GM21367 (cell line): ENCODE measurements around the gene ERCC8.
"Not testable (repeated sequence)": the region's sequence is repeated elsewhere in the genome, so short reads cannot be mapped to it uniquely, and the experiment has no call there.

Experiments used
- ATAC-seq: cut with Tn5 transposase; IDR thresholded peaks from one replicate; pipeline ENCODE4 v1.9.1; 2021; ENCODE audit not compliant: unreplicated experiment

Gene ERCC8

DNA sequence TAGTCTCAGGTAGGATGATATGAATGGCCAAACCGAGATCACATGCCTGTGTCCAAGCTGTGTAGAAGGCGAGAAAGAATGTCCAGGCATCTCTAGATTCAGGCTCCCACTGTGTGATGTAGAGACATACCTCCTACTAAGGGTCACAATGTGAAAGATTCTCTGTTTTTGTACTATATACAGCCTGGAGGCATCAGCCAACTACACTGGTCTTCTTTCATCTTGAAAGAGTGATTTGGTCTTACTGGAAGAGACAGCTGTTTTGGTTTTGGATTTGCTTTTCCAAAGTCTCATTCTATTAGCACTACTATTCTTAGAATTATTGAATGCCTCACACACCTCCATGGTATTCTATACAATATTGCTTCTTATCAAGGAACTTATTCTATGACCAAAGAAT is 26.4 kb downstream of the ERCC8 start:
- no peak for ATAC-seq

GRCh38 chr5:60916646-60917045 is 28.2 kb downstream of the ERCC8 start:
- ATAC-seq: no peak

DNA sequence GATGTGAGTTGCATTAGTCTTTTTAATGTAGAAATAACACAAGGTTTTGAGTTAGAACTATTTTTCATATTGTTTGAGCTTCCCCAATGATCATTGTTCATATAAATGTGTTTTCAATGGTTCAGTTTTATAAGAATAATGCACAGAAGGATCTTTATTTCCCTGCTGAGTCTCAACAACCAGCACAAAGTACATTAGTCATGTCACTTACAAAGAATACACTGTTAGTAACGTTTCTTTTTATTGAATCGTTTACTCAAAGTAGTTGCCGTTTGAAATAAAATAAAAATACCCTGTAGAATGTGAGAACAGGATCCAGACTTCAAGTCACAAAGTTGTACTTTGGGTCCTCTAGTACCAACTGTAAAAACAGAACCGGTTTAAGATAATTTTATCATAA is 41.5 kb downstream of the ERCC8 start:
- no peak for ATAC-seq

- ATAC-seq: no peak
These were observed 47.9 kb downstream of the ERCC8 start for GRCh38 chr5:60896991-60897390.

DNA sequence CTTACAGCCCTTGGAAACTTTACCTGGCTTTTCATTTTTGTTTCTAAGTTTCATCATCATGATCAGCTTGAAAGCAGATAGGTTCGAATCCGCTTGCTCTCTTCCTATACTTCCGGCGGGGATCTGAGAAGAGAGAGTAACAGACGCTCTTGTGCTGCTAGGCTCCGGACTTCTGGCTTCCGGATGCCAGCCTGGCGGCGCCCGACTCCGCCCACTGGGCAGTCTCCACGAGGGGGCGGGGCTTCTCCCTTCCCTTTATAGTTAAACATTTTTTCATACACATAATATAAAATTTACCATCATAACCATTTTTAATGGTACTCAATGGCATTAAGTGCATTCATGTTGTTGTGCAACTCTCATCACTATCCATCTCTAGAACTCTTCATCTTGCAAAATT is 51.3 kb downstream of the ERCC8 start:
- no peak for ATAC-seq

DNA sequence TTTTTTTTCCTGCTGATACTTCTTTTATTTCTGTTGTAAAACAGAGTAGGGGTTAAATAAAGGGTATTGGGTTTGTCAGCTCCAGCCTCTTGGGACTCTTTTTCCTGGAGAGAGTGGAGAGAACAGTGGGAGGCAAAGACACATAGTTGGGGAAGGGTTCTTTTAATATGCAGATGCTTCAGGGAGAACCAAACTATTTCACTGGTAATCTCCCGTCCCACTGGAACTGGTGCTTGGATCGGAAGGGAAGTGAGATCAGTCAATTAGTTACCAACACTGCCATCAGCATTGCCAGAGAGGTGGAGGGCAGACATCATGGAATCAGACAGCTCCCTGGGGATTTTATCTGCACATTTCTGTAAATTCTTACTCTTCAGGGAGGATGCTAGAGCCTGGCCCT is 53.2 kb downstream of the ERCC8 start:
- no peak for ATAC-seq

DNA sequence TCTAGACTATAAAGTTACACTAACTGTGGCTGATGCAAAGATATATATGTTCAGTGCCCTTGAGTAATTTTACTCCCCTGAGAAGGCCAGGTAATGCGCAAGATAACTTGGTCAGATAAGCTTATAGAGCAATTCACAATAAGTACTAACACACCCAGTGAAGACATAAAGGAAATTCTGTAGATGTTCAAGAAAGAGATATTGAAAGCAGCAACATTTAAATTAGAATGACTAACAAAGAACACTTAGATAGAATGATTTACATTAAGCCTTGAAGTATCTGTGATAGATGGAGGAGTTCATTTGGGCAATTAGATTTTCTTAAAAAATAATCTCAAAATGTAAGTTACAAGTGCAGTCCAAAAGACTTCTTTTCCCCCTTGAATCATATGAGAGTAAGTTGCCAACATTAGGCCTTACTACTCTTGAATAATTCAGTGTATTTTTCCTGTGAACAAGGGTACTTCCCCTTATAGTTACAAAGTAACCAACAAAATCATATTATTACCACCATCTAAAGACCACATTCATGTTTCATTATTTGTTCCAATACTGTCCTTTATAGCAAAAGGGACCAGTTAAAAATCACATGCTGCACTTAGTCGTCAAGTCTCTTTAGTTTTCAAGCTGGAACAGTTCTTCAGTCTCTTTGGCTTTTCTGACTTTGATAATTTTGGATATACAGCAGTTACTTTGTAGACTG is 56.4 kb downstream of the ERCC8 start:
- ATAC-seq: no peak

- no peak for ATAC-seq
These were observed 57.1 kb downstream of the ERCC8 start for GRCh38 chr5:60887746-60888145.

- no peak for ATAC-seq
These were observed 57.8 kb downstream of the ERCC8 start for GRCh38 chr5:60887096-60887495.

DNA sequence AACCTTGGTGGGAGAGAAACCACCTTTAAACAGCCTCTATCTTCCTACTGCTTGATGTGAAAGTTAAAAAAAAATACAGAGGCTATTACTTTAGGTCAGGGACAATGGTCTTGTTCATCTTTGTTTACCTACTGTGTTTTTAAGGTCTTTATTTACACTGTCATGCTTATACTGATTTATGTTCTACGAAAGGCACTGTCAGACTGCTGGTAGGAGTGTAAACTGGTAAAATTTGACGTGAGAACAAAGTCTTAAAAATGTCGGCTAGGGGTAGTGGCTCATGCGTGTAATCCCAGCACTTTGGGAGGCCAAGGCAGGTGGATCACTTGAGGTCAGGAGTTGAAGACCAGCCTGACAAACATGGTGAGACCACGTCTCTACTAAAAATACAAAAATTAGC is 58.7 kb downstream of the ERCC8 start:
- no peak for ATAC-seq

- no peak for ATAC-seq
These were observed 61.6 kb downstream of the ERCC8 start for GRCh38 chr5:60883229-60883628.

GRCh38 chr5:60872892-60873291 is 72.0 kb downstream of the ERCC8 start:
- no peak for ATAC-seq

DNA sequence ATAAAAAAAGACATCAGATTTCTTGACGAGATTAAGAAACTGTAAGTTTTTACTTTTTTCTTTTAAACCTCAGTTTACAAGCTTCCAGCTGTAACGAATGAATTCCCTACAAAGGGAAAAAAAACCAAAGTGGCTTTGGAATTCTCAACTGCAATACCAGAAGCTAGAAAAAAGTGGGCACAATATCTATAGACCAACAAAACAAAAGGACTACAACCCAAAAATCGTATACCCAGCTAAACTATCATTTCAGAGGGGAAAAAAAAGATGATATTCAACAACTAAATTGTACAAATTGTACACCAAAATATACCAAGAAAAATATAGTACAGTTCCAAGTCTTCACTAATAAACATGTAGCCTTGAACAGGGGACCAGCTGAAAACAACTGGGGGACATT is 74.0 kb downstream of the ERCC8 start:
- no peak for ATAC-seq

GRCh38 chr5:60860572-60860971 is 84.3 kb downstream of the ERCC8 start:
- not testable (repeated sequence) for ATAC-seq

DNA sequence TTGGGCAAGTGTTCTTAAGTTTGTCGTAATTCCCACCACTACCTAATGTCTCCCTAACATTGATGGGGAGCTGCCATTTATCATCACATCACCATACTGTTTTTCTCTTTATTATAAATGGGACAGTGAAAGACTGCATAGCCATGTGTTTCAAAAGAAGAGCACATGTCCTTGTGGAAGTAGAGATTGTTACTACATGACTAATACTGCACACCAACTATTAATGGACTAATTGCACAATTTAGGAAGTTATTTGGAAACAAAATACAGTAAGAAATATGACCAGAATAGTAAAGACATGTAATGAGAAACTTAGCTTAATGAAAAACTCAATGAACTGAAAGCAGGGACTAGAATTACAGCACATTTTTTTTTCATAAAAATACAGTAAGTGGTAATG is 88.8 kb downstream of the ERCC8 start:
- no peak for ATAC-seq

DNA sequence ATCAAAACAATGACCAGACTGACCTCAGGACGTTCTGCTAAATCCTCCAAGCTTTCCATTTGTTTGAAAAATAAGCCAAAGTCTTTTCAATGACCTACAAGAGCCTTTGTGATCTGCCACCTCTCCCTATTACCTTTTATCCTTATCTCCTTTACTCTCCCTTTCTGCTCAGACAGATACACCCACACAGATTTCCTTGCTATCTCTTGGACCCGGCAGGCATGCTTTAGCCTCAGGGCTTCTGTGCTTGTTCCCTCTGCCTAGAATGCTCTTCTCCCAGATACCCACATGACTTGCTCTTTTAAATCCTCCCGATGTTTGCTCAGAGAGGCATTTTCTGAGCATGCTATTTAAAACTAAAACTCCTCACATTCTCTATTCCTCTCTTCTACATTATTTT is 91.9 kb downstream of the ERCC8 start:
- ATAC-seq: no peak

- ATAC-seq: no peak
These were observed 92.6 kb downstream of the ERCC8 start for GRCh38 chr5:60852317-60852716.

- ATAC-seq: no peak
These were observed 93.2 kb downstream of the ERCC8 start for GRCh38 chr5:60851626-60852025.

DNA sequence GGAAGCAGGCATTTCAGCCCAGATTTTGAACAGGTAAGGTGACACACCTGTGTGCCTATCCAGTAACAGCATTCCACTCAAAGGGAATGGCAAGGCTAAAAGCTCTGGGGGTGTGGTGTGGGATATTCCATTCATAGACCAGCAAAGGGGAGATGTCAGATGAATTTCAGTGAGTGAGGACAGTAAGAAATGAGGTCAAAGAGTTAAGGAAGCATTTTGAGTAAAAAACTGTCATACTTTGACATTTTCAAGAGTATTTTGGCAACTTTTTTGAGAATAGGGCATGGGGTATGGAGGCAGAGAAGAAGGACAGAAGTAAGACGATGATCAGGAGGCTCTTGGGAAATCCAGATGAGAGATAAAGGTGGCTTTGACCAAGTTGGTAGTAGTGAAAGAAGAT is 98.6 kb downstream of the ERCC8 start:
- no peak for ATAC-seq

DNA sequence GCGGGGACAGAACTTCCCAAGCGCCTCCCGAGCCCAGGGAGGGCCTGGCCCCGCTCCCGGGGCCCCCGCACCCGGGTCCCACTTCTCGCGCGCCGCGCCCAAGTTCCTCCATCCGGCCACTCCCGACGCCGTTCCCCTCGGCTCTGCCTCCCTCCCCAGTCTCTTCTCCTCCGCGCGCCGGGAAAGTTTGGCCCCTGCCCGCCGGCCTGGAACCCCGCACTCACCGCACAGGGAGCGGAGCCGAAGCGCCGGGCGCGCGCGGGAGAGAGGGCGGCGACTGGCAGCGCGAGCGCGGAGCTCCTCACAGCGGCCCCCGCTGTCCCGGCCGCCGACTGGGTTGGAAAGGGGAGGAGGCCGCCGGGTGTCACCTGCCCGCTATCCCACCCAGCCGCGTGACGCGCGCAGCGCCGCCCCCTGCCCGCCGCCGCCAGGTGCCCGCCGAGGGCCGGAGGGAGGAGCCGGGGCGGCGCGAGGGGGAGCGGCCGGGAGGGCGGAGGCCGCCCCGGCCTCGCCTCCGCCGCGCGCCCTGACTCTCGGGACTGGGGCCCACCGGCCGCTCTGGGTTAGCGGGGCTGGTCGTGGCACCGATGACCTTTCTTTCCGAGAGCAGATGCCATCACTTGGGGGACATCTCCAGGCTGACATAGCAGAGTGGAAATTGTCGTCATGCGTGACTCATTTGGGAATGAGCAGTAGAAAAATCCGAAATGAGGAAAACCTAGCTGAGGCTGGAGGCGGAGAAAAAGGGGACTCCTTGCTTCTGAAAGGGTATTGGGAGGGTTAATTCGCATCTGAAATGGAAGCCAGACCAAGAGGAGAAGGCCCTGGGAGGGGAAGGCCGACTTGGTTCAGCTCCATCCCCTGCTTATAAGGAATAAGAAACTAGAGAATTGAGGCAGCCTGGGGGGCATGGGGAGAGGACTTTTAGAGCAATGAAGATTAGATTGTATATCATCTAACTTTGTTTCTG is 100.6 kb downstream of the ERCC8 start, which contains the start of gene ELOVL7:
Gene ELOVL7, minus strand, starts transcription at position 334 of the 970 bp plus-strand sequence. CDS start 56,872 bp downstream, outside the sequence.
- ATAC-seq: peak; percentile 91

DNA sequence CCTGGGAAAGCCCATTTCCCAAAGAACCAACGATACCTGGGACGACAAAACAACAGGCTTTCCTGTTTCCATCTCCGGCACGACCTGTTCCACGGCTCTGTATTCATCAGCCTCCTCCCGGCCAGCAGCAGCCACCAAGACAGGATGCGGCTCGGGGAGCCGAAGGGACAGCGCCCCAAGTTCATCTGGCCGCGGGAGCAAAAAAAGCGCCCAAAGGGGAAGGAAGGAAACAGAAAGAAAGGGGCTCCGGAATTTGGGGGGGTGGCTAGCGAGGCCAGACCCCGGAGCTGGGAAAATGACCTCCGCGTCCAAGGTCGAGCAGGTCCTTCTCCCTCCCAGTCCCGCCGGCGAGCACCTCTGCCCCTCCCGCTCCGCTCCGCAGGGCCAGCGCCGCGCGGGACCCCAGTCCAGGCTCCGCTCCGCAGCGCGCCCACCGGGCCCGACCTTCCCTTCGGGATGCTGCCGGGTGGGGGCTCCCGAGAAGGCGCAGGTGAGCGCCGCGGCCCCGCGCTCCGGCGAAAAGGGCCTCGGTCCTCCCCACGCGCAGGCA is 101.4 kb downstream of the ERCC8 start:
- peak; percentile 29 for ATAC-seq

GRCh38 chr5:60842871-60843385 is 101.9 kb downstream of the ERCC8 start:
- no peak for ATAC-seq
